Fibroblast of upper back skin (primary cell): ENCODE measurements around the gene PPFIBP1.
"Not testable (repeated sequence)": the region's sequence is repeated elsewhere in the genome, so short reads cannot be mapped to it uniquely, and the experiment has no call there.

Experiments
- DNase-seq: peaks from one replicate; pipeline ENCODE4 v3.0.0-alpha.2; 2013

PPFIBP1 gene

GRCh38 chr12:27730097-27730588 is 206.1 kb downstream of the PPFIBP1 start:
- DNase-seq, result no peak

GRCh38 chr12:27732281-27732680 is 208.3 kb downstream of the PPFIBP1 start:
- DNase-seq, result no peak

- peak; percentile 33 for DNase-seq
Observed at GRCh38 chr12:27733052-27733656, 209.1 kb downstream of the PPFIBP1 start.

- no peak for DNase-seq
Observed at GRCh38 chr12:27733791-27734190, 209.8 kb downstream of the PPFIBP1 start.

- DNase-seq, result not testable (repeated sequence)
Observed at GRCh38 chr12:27734321-27734720, 210.3 kb downstream of the PPFIBP1 start.

- DNase-seq, result no peak
Observed at GRCh38 chr12:27743601-27744000, 219.6 kb downstream of the PPFIBP1 start.
